ENCODE results near the gene TXNL4A.

Gene TXNL4A

DNA sequence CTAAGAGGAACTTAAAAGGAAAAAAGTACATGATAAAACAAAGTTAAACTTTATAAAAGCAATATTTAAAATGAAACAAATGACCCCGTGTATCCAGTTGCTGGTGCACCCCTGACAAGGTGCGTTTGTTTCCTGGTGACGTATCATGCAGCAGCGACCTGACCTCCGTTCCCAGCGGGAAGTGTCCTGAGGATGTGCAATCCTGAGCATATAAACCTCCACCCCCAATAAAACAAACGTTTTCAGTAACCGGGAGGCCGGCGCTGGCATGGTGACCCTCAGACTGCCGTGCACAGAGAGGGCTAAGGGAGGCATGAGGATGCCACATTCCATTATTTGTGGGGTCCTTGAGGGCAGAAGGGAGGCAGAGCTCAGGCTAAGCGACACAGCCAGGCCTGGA is 51.7 kb downstream of the TXNL4A start:
- in situ Hi-C loops (cut with MboI; ENCODE audit: low sequenced_read_pairs) = no loop called here

DNA sequence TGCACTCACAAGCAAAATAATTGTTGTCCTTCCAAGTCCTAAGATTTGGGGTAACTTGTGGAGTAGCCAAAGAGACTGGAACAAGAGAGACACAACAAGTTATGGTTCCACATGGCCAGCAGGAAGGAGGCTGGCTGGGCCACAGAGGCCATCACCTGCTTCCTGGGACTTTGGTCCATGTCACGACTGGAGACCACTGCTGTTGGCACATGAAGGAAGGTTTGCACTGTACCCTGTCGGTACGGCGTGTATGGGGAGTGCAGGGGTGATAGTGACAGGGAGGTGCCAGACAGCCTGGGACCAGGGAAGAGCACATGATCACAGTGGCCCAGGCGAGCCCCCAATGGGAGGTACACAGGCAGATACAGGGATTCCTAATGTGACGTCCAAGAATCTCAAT is 52.4 kb downstream of the TXNL4A start:
- in situ Hi-C loops (cut with MboI; ENCODE audit: low sequenced_read_pairs) = no loop called here

- in situ Hi-C loops (cut with MboI; ENCODE audit: low sequenced_read_pairs) = no loop called here
Measured at GRCh38 chr18:79935499-79935898, 52.9 kb downstream of the TXNL4A start.

DNA sequence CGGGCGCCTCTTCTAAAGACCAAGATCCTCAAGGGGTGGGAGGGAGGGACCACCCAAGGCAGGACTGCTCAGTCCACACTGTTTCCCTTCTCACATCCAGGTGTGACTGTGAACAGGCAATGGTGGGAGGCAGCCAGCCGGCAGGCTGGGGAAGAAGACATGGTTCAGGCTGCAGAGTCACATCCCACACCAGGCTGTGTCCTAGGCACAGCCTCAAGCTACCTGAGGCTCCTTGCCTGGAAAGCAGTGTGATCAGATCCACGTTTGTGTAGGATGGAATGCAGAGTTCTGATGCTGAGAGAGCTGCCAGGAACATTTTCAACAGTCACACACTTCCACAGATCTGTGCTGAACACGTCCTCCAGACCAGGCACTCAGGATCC is 53.3 kb downstream of the TXNL4A start:
- in situ Hi-C loops (cut with MboI; ENCODE audit: low sequenced_read_pairs) = no loop called here

- in situ Hi-C loops (cut with MboI; ENCODE audit: low sequenced_read_pairs) = no loop called here
Measured at GRCh38 chr18:79934311-79935097, 53.9 kb downstream of the TXNL4A start.

- in situ Hi-C loops (cut with MboI; ENCODE audit: low sequenced_read_pairs) = no loop called here
Measured at GRCh38 chr18:79933765-79934164, 54.6 kb downstream of the TXNL4A start.

GRCh38 chr18:79932907-79933306 is 55.5 kb downstream of the TXNL4A start:
- in situ Hi-C loops (cut with MboI; ENCODE audit: low sequenced_read_pairs) = no loop called here

DNA sequence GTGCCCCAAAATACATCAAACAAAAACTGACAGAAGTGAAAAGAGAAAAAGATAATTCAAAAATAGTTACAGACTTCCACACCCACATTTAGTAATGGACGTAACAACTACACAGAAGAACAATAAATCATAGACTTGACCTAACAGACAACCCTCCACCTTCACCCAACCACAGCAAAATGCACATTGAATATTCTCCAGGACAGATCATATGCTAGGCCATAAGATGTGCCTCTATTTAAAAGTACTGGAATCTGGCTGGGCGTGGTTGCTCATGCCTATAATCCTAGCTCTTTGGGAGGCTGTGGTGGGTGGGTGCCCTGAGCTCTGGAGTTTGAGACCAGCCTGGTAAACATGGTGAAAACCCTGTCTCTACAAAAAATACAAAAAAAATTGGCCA is 56.9 kb downstream of the TXNL4A start:
- in situ Hi-C loops (cut with MboI; ENCODE audit: low sequenced_read_pairs) = no loop called here

GRCh38 chr18:79930020-79930642 is 58.2 kb downstream of the TXNL4A start:
- in situ Hi-C loops (cut with MboI; ENCODE audit: low sequenced_read_pairs) = no loop called here

- in situ Hi-C loops (cut with MboI; ENCODE audit: low sequenced_read_pairs) = no loop called here
Measured at GRCh38 chr18:79928563-79928960, 59.8 kb downstream of the TXNL4A start.

GRCh38 chr18:79927607-79928562 is 60.5 kb downstream of the TXNL4A start:
- in situ Hi-C loops (cut with MboI; ENCODE audit: low sequenced_read_pairs) = no loop called here

DNA sequence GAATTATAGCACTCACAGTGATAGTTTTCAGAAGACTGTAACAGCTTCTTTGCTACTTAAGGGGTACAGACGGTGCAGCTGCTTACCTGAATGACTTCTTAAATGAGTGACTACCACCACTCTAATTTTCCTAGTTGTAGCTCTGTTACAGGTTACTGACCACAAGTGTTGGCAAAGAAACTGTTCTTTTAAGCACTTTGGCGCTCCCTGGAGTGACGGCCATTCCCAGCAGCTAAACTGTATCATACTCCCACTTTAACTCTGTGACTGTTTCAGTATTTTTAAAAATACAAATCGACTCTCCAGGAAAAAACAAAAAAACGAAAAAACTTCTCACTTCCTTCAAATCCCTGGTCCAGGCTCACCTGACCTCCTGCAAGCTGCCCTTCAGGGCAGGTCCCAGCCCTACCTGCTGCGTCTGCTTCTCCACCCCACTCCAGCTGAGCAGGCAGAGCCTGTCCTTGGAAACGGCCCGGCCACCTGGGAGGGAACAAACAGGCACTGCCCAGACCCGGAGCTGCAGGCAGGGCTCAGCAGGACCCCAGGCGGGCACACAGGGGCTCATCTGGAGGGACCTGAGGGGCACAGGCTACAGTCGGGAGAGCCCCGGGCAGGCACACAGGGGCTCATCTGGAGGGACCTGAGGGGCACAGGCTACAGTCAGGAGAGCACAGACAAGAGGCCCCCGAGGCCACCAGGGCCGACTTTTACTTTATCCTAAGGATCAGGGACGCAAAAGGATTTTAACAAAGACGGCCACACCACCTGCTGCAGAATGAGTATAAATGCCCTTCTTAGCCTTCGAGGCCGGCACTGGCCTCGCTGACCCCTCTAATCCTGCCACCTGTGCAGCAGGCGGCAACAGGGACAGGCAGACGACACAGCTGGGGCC is 61.4 kb downstream of the TXNL4A start:
- in situ Hi-C loops (cut with MboI; ENCODE audit: low sequenced_read_pairs) = no loop called here

DNA sequence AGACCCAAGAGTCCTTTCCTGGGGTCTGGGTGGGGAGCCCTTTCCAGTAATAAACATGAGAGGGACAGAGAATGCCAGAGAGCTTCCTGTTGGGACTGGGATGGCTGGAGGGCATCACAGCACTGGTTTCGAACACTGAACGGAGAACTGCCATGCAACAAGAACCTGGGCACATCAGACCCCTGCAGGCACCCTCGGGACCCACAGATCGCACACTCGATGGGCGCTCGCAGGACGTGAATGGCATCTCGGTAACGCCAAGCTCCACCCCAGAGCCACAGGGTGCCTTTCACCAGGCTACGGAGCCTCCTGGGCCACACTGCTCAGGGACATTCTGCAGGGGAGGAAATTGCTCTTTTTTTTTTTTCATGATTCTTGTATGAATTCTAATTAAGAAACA is 62.1 kb downstream of the TXNL4A start:
- in situ Hi-C loops (cut with MboI; ENCODE audit: low sequenced_read_pairs) = no loop called here

DNA sequence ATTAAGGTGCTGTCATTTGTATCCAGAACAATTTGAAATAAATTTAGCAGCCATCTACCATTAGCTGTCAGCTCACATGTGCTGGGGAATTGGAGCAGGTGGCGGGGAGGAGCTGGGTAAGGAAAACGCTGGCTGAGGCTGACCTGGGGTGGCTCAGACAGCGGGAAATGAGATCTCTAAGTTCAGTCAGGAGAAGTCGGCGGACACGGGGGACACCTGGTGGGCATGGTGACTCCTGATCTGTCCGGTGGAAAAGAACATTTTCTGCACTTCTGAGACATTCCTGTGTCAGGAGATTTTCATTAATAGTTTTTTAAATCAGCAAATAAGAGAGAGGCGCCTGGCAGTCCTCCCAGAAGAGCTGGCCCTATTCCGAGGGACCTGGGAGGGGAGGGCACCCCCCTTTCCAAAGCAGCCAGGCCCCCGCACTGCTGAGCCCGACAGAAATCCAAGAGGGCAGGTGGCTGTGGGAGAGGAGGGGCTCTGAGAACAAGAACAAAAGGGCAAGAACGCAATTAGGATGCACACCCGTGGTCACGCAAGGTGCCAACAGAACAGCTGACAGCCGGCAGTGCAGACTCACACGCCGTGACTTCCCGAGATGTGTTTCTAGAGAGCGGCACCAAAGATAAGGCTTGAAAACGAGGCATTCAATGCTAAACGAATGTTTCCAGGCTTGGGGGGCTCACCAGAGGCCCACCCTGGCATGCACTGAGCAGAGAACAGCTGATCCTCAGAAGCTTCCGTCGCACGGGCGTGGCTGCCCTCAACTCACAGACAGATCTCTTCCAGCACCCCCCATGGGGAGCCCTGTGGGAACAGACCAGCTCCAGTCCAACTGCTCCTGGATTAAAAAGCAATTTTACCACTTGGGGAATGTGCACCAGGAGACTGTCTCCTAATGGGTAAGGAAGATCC is 63.3 kb downstream of the TXNL4A start:
- in situ Hi-C loops (cut with MboI; ENCODE audit: low sequenced_read_pairs) = no loop called here

DNA sequence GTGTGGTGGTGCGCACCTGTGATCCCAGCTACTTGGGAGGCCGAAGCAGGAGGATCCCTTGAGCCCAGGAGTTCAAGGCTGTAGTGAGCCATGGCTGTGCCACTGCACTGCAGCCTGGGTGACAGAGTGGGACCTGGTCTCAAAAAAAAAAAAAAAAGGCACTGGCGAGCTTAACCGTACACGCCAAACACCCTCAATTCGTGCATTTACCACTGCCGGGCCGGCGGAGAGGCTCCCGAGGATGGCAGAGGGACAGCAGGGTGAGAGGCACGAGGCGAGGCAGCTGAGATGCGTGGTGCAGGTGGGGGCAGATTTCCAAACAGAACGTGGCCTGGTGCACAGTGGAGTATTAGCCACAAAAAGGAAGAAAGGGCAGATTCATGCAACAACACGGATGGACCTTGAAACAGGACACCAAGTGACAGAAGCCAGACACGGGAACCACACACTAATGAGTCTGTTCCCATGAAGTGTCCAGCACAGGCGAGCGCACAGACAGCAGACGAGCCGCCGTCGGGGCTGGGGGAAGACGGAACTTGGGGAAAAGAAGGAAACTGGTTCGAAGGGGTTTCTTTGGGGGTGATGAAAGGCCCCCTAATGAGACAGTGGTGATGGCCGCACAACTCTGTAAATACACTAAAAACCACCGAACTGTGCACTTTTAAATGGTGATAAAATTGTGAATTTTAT is 64.3 kb downstream of the TXNL4A start:
- in situ Hi-C loops (cut with MboI; ENCODE audit: low sequenced_read_pairs) = no loop called here

GRCh38 chr18:79922971-79923411 is 65.4 kb downstream of the TXNL4A start:
- in situ Hi-C loops (cut with MboI; ENCODE audit: low sequenced_read_pairs) = no loop called here

DNA sequence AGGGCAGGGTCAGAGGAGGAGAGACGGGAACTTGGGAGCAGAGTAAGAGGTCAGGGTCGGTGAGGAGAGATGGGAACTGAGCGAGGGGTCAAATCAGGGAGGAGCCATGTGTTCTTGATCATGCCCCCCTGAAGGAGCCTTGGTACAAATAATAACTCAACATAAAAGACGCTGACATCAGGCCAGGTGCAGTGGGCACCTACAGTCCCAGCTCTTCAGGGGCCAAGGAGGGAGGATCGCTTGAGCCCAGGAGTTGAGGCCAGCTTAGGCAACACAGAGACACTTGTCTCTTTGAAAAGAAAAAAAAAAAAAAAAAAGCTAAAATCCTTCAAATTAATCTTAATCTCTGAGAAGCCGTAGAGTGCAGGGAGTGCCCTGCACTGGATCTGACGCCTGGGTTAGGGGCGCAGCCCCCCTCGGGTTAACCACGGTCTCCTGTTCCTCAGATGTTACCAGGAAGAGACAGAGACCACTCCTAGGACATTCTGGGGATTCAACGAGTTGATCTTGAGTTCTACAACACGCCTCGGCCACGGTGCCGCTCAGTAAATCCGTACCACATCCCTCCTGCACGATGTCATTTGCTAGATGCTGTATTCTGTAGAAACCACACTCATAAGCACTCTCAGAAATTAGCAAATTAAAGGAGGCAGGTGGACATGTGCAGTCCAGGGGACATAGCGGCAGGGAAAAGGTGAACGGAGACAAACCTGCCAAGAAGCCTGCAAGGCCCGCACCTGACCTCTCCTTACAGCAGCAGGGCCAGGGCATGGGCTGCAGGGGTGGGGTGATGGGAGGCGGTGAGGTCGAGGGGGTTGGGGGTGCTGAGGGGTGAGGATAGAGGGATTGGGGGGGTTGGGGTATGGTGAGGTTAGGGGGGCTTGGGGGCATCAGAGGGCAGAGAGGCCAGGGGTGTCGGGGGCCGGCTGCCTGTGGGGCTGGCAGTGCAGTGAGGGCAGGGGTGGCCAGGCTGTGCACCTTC is 66.1 kb downstream of the TXNL4A start:
- in situ Hi-C loops (cut with MboI; ENCODE audit: low sequenced_read_pairs) = no loop called here
